GM12891 (cell line): ENCODE results near the gene PCCB.

ENCODE experiments used
- POLR2A ChIP-seq: IDR thresholded peaks from 2 replicates; pipeline ENCODE4 v1.6.1; 2011; ENCODE audit warnings: low read depth, low read length, control low read depth
- POLR2AphosphoS5 ChIP-seq: IDR thresholded peaks from 2 replicates; pipeline ENCODE4 v1.6.1; 2011; ENCODE audit warnings: low read depth, low read length, control low read depth
- SPI1 ChIP-seq: IDR thresholded peaks from 2 replicates; pipeline ENCODE4 v1.6.1; 2011; ENCODE audit warnings: low read depth, low read length, control low read depth
- TAF1 ChIP-seq: IDR thresholded peaks from 2 replicates; pipeline ENCODE4 v1.6.1; 2011; ENCODE audit warnings: low read depth, low read length, control low read depth

DNA sequence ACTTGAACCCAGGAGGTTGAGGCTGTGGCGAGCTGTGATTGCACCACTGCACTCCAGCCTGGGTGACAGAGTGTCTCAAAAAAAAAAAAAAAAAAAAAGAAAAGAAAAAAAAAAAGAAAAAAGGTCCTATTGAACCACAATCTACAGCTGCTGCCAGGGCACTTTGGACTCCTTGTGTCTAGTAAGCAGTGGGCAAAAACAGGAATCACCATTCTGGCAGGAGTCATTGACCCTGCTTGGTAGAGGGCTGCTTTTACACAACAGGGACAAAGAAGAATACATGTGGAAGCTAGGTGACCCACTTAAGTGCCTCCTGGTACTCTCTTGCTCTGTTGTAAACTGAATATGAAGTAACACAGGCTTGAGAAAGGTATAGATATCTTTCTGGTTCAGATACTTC lies 14.6 kb upstream of the PCCB start:
- TF ChIP-seq POLR2A (no peak), SPI1 (no peak), POLR2AphosphoS5 (no peak), TAF1 (no peak)
